ENCODE data around the gene TMEM255B.
"Not testable (repeated sequence)": the region's sequence is repeated elsewhere in the genome, so short reads cannot be mapped to it uniquely, and the experiment has no call there.

TMEM255B gene

DNA sequence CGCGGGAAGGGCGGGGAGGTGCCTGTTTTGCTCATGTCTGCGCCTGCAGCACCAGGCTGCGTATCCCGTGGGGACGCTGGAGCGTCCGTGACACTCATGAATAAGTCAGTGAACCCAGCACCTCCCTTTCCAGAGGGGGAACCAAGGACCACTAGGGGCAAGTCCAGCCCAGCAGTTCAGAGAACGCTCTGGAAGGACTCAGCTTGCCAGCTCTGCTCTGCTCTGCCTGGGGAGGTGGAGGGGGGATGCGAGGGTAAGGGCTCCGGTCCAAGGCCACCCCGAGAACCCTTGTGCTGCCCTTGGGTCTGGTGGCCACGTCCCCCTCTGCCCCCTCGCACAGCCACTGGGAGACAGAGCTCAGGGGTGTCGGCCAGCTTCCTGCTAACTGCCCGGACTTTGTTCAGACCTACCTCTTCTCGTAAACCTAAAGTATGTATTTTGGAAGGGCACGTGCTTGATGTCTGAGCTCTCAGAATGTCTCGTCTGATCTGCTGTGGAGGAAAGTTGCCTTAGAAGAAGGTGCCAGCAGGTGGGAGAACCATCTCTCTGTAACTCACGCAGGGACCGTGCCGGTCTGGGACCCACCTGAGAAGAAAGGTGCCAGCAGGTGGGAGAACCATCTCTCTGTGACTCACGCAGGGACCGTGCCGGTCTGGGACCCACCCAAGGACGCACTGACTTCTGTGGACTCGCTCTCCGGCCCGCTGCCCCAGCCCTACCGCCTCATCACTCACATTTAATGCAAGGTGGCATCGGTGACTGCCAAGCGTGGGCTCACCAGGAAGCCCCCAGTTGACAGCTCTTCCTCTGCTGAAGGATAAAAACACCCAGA lies 34.1 kb downstream of the TMEM255B start:
- no peak for TF ChIP-seq CTCF (IDR thresholded peaks at IDR 0.05; ENCODE audit: control extremely low read depth, extremely low read depth, low read depth, missing control alignments)
- no peak for DNase-seq (ENCODE audit: extremely low spot score)
- ChIA-PET CTCF (no interaction called here), POLR2A (no interaction called here)

- DNase-seq (ENCODE audit: extremely low spot score) = no peak
- ChIA-PET POLR2A (no interaction called here), CTCF (no interaction called here)
- TF ChIP-seq CTCF (IDR thresholded peaks at IDR 0.05; ENCODE audit: control extremely low read depth, extremely low read depth, low read depth, missing control alignments) = no peak
Measured at GRCh38 chr13:113793718-113794085, 34.7 kb downstream of the TMEM255B start.

GRCh38 chr13:113794086-113794485 lies 35.1 kb downstream of the TMEM255B start:
- ChIA-PET CTCF (no interaction called here), POLR2A (no interaction called here)
- TF ChIP-seq CTCF (IDR thresholded peaks at IDR 0.05; ENCODE audit: control extremely low read depth, extremely low read depth, low read depth, missing control alignments) = no peak
- no peak for DNase-seq (ENCODE audit: extremely low spot score)

- ChIA-PET CTCF (no interaction called here), POLR2A (no interaction called here)
- no peak for DNase-seq (ENCODE audit: extremely low spot score)
- TF ChIP-seq CTCF (IDR thresholded peaks at IDR 0.05; ENCODE audit: control extremely low read depth, extremely low read depth, low read depth, missing control alignments) = no peak
Measured at GRCh38 chr13:113794764-113795173, 35.7 kb downstream of the TMEM255B start.

GRCh38 chr13:113795362-113795761 lies 36.3 kb downstream of the TMEM255B start:
- DNase-seq (ENCODE audit: extremely low spot score); POLR2A ChIA-PET; CTCF ChIA-PET: not testable (repeated sequence)

DNA sequence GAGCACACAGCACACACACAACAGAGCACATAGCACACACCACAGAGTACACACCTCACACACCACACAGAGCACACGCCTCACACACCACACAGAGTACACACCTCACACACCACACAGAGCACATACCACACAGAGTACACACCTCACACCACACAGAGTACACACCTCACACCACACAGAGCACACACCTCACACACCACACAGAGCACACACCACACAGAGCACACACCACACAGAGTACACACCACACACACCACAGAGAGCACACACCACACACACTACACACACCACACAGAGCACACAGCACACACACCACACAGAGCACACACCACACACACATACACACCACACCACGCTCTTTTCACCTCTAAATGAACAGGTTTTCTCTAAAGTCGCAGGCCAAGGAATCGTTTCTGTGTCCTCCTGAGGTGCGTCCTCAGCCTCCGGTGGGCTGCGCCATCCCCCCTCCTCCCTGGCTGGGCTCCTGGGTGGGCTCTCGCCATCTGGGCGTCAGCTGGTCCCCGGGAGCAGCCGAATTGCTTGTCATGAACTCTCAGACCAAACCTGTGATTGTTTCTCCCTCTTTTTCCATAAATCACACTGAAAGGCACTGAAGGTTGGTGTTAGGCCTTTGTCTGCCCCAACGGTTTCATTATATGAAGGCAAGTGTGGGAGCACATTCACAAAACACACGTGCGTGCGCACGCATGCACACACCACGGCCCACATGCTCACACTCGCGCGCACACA lies 37.4 kb downstream of the TMEM255B start:
- DNase-seq (ENCODE audit: extremely low spot score) = no peak
- CTCF ChIA-PET = no interaction called here
- no peak for TF ChIP-seq CTCF (IDR thresholded peaks at IDR 0.05; ENCODE audit: control extremely low read depth, extremely low read depth, low read depth, missing control alignments)
- POLR2A ChIA-PET = no interaction called here

DNA sequence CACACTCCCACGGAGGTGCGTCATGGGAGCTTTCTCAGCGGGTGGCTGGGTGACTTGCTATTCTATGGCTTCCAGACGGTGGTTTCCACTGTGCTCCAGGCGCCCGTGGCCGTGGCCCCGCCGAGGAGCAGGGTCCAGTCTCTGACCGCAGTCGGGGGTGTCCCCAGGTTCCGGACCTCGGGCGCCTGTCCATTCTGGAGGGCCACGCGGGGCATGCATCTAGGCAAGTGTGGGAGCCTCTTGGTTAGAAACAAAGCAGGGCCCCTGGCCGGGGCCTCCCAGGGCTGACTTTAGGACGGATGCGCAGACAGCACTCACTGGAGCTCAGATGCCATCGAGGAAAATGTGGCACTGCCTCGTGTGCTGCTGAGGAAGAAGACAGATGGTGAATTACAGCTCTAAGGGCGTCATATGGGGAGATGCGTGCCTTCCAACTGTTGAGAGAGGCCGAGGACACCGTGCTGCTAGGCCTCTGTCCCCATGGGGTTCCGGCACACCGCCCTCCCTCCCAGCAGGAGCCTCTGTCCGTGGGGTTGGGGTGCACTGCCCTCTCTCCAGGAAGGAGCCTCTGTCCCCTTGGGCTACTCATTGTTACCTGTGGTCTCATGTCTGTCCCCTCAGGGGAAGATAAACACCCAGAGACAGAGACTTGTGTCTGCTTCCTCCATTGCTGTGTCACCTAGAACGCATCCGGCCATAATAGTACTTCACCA lies 38.1 kb downstream of the TMEM255B start:
- CTCF ChIA-PET = no interaction called here
- no peak for TF ChIP-seq CTCF (IDR thresholded peaks at IDR 0.05; ENCODE audit: control extremely low read depth, extremely low read depth, low read depth, missing control alignments)
- no peak for DNase-seq (ENCODE audit: extremely low spot score)
- POLR2A ChIA-PET = no interaction called here
